IPS DF 19.7 (cell line): ENCODE results near the gene YOD1.
"Not testable (repeated sequence)": the region's sequence is repeated elsewhere in the genome, so short reads cannot be mapped to it uniquely, and the experiment has no call there.

Experiments
- DNase-seq: peaks from one replicate; pipeline ENCODE4 v3.0.0-alpha.2; 2013; ENCODE audit warnings: low read depth, low spot score

The YOD1 gene

GRCh38 chr1:207049054-207049453 lies 2.0 kb downstream of the YOD1 start:
- DNase-seq, result no peak

GRCh38 chr1:207048041-207048440 lies 3.0 kb downstream of the YOD1 start:
- no peak for DNase-seq

- no peak for DNase-seq
These were observed 3.5 kb downstream of the YOD1 start for GRCh38 chr1:207047505-207047904.

GRCh38 chr1:207045453-207045852 lies 5.6 kb downstream of the YOD1 start:
- no peak for DNase-seq

GRCh38 chr1:207041397-207041796 lies 9.6 kb downstream of the YOD1 start:
- not testable (repeated sequence) for DNase-seq

GRCh38 chr1:207040181-207040533 lies 10.9 kb downstream of the YOD1 start:
- no peak for DNase-seq

- DNase-seq, result no peak
These were observed 11.4 kb downstream of the YOD1 start for GRCh38 chr1:207039380-207040180.

- DNase-seq, result no peak
These were observed 14.1 kb downstream of the YOD1 start for GRCh38 chr1:207036865-207037264.

- no peak for DNase-seq
These were observed 15.0 kb downstream of the YOD1 start for GRCh38 chr1:207035877-207036551.

- DNase-seq, result no peak
These were observed 16.0 kb downstream of the YOD1 start for GRCh38 chr1:207034998-207035397.

GRCh38 chr1:207034208-207034607 lies 16.8 kb downstream of the YOD1 start:
- no peak for DNase-seq

- DNase-seq, result no peak
These were observed 17.7 kb downstream of the YOD1 start for GRCh38 chr1:207033302-207033701.

- DNase-seq, result peak; percentile 96
These were observed 18.4 kb downstream of the YOD1 start, which contains the start of gene C1orf116 for GRCh38 chr1:207032528-207033017. C1orf116 (minus strand) TSS chr1:207032756; CDS start chr1:207027598, 5,158 bp downstream.

GRCh38 chr1:207031632-207032264 lies 19.3 kb downstream of the YOD1 start:
- DNase-seq, result no peak

GRCh38 chr1:207031016-207031415 lies 20.0 kb downstream of the YOD1 start:
- no peak for DNase-seq

- DNase-seq, result no peak
These were observed 20.4 kb downstream of the YOD1 start for GRCh38 chr1:207030522-207031009.

- DNase-seq, result no peak
These were observed 21.1 kb downstream of the YOD1 start for GRCh38 chr1:207029701-207030521.

- DNase-seq, result no peak
These were observed 21.9 kb downstream of the YOD1 start for GRCh38 chr1:207028884-207029650.

GRCh38 chr1:207027921-207028320 lies 23.1 kb downstream of the YOD1 start:
- DNase-seq, result no peak

GRCh38 chr1:207027206-207027777 lies 23.7 kb downstream of the YOD1 start:
- no peak for DNase-seq
